ENCODE data around the gene PTPRK. TPM values are rescaled to one million over a fixed set of nuclear protein-coding genes. Genes with fewer than 3 reads are reported as not detected.
"Not testable (repeated sequence)": the region's sequence is repeated elsewhere in the genome, so short reads cannot be mapped to it uniquely, and the experiment has no call there.

PTPRK gene
- polyA plus RNA-seq, 1 donor (not counting 4 experiments of a cell fraction or from before 2014, with no cell fraction given) = 52.7 TPM

- FAIRE-seq = no peak
- dilution Hi-C loops (cut with MboI; ENCODE audit: extremely low pct_ligation_motif_present, low sequenced_read_pairs) = no loop called here
- no peaks in the 10 kb centered on the region for H3K36me3 ChIP-seq (ENCODE audit: control insufficient read depth in 2 of 2, extremely low read depth in 1 of 2, insufficient read depth in 2 of 2, low read length in 2 of 2)
- H4K20me1 ChIP-seq (ENCODE audit: control insufficient read depth, extremely low read depth, insufficient read depth, low read length) = no peaks in the 10 kb centered on the region
- H3K27me3 ChIP-seq (ENCODE audit: control insufficient read depth, extremely low read depth, insufficient read depth, low read length) = no peaks in the 10 kb centered on the region
- no peak overlapping the region for H3K4me3 ChIP-seq (ENCODE audit: control insufficient read depth in 2 of 3, extremely low read depth in 1 of 3, insufficient read depth in 2 of 3, low read depth in 1 of 3, low read length in 3 of 3)
- no peak for DNase-seq (ENCODE audit: low read depth, low spot score)
- no peak for TF ChIP-seq EZH2 (IDR thresholded peaks at IDR 0.05; ENCODE audit: low read length)
- TF ChIP-seq, protein P1, sequence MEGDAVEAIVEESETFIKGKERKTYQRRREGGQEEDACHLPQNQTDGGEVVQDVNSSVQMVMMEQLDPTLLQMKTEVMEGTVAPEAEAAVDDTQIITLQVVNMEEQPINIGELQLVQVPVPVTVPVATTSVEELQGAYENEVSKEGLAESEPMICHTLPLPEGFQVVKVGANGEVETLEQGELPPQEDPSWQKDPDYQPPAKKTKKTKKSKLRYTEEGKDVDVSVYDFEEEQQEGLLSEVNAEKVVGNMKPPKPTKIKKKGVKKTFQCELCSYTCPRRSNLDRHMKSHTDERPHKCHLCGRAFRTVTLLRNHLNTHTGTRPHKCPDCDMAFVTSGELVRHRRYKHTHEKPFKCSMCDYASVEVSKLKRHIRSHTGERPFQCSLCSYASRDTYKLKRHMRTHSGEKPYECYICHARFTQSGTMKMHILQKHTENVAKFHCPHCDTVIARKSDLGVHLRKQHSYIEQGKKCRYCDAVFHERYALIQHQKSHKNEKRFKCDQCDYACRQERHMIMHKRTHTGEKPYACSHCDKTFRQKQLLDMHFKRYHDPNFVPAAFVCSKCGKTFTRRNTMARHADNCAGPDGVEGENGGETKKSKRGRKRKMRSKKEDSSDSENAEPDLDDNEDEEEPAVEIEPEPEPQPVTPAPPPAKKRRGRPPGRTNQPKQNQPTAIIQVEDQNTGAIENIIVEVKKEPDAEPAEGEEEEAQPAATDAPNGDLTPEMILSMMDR (optimal IDR thresholded peaks at IDR 0.05 in 1 of 3, IDR thresholded peaks at IDR 0.05 in 1 of 3, conservative IDR thresholded peaks at IDR 0.05 in 1 of 3; ENCODE audit: extremely low read depth in 1 of 3, insufficient read depth in 2 of 3, low read length in 3 of 3) = no peak
- no peaks in the 10 kb centered on the region for H3K4me1 ChIP-seq (ENCODE audit: control insufficient read depth, extremely low read depth, insufficient read depth, low read length)
- no peak overlapping the region for H3K9ac ChIP-seq (ENCODE audit: control insufficient read depth, extremely low read depth, insufficient read depth, low read length)
- no peaks in the 10 kb centered on the region for H3K9me1 ChIP-seq (ENCODE audit: control insufficient read depth, extremely low read depth, insufficient read depth, low read length)
- no peaks in the 10 kb centered on the region for H3K79me2 ChIP-seq (ENCODE audit: control insufficient read depth, insufficient read depth, low read length)
- H3K4me2 ChIP-seq (ENCODE audit: control insufficient read depth, extremely low read depth, insufficient read depth, low read depth, low read length) = no peak overlapping the region
- H2AFZ ChIP-seq (ENCODE audit: control insufficient read depth, low read length) = no peak overlapping the region
- H3K9me3 ChIP-seq (ENCODE audit: control insufficient read depth, low read depth, low read length) = no peaks in the 10 kb centered on the region
- H3K27ac ChIP-seq (ENCODE audit: control insufficient read depth, insufficient read depth, low read length) = no peak overlapping the region
These were observed 587.3 kb downstream of the PTPRK start for GRCh38 chr6:127933137-127933536.

DNA sequence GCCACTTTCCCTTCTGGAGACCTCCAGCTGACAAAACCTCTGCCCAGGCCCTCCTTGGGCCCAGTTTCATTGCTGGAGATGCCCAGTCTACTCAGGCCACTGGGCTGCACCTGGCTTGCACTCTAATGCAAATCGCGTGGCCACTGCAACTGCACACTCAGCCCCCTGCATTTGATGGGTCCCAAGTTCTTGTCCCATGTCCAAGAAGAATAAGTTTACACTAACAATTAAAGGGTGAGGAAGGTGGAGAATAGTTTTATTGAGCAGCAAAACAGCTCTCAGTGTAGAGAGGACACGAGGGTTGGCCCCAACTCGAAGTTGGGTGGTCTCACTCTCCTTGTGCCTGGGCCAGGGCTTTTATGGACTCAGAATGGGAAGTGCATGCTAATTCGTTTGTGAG is 587.7 kb downstream of the PTPRK start:
- Histone ChIP-seq H3K27me3 (ENCODE audit: control insufficient read depth, extremely low read depth, insufficient read depth, low read length) (no peaks in the 10 kb centered on the region), H3K4me3 (ENCODE audit: control insufficient read depth in 2 of 3, extremely low read depth in 1 of 3, insufficient read depth in 2 of 3, low read depth in 1 of 3, low read length in 3 of 3) (no peak overlapping the region), H3K36me3 (ENCODE audit: control insufficient read depth in 2 of 2, extremely low read depth in 1 of 2, insufficient read depth in 2 of 2, low read length in 2 of 2) (no peaks in the 10 kb centered on the region), H3K27ac (ENCODE audit: control insufficient read depth, insufficient read depth, low read length) (no peak overlapping the region), H3K4me2 (ENCODE audit: control insufficient read depth, extremely low read depth, insufficient read depth, low read depth, low read length) (no peak overlapping the region), H2AFZ (ENCODE audit: control insufficient read depth, low read length) (no peak overlapping the region), H3K9me1 (ENCODE audit: control insufficient read depth, extremely low read depth, insufficient read depth, low read length) (no peaks in the 10 kb centered on the region), H3K9me3 (ENCODE audit: control insufficient read depth, low read depth, low read length) (no peaks in the 10 kb centered on the region), H3K79me2 (ENCODE audit: control insufficient read depth, insufficient read depth, low read length) (no peaks in the 10 kb centered on the region), H3K9ac (ENCODE audit: control insufficient read depth, extremely low read depth, insufficient read depth, low read length) (no peak overlapping the region), H4K20me1 (ENCODE audit: control insufficient read depth, extremely low read depth, insufficient read depth, low read length) (no peaks in the 10 kb centered on the region), H3K4me1 (ENCODE audit: control insufficient read depth, extremely low read depth, insufficient read depth, low read length) (no peaks in the 10 kb centered on the region)
- DNase-seq (ENCODE audit: low read depth, low spot score) (no peak), FAIRE-seq (no peak)
- dilution Hi-C loops (cut with MboI; ENCODE audit: extremely low pct_ligation_motif_present, low sequenced_read_pairs) = no loop called here
- TF ChIP-seq, protein P1 (optimal IDR thresholded peaks at IDR 0.05 in 1 of 3, IDR thresholded peaks at IDR 0.05 in 1 of 3, conservative IDR thresholded peaks at IDR 0.05 in 1 of 3; ENCODE audit: extremely low read depth in 1 of 3, insufficient read depth in 2 of 3, low read length in 3 of 3) = no peak
- TF ChIP-seq EZH2 (IDR thresholded peaks at IDR 0.05; ENCODE audit: low read length) = no peak

GRCh38 chr6:127926441-127926840 is 594.0 kb downstream of the PTPRK start:
- dilution Hi-C loops (cut with MboI; ENCODE audit: extremely low pct_ligation_motif_present, low sequenced_read_pairs) = not testable (repeated sequence)

More at GRCh38 chr6:127926441-127926840, 594.0 kb downstream of the PTPRK start:
- not testable (repeated sequence) for H3K27ac ChIP-seq (ENCODE audit: control insufficient read depth, insufficient read depth, low read length); H3K4me1 ChIP-seq (ENCODE audit: control insufficient read depth, extremely low read depth, insufficient read depth, low read length); H3K9ac ChIP-seq (ENCODE audit: control insufficient read depth, extremely low read depth, insufficient read depth, low read length); H3K4me2 ChIP-seq (ENCODE audit: control insufficient read depth, extremely low read depth, insufficient read depth, low read depth, low read length); H4K20me1 ChIP-seq (ENCODE audit: control insufficient read depth, extremely low read depth, insufficient read depth, low read length); H3K79me2 ChIP-seq (ENCODE audit: control insufficient read depth, insufficient read depth, low read length); H3K4me3 ChIP-seq (ENCODE audit: control insufficient read depth in 2 of 3, extremely low read depth in 1 of 3, insufficient read depth in 2 of 3, low read depth in 1 of 3, low read length in 3 of 3); H3K9me1 ChIP-seq (ENCODE audit: control insufficient read depth, extremely low read depth, insufficient read depth, low read length); H3K27me3 ChIP-seq (ENCODE audit: control insufficient read depth, extremely low read depth, insufficient read depth, low read length); H3K9me3 ChIP-seq (ENCODE audit: control insufficient read depth, low read depth, low read length); DNase-seq (ENCODE audit: low read depth, low spot score); H3K36me3 ChIP-seq (ENCODE audit: control insufficient read depth in 2 of 2, extremely low read depth in 1 of 2, insufficient read depth in 2 of 2, low read length in 2 of 2); H2AFZ ChIP-seq (ENCODE audit: control insufficient read depth, low read length); FAIRE-seq

Data from keratinocyte (primary cell).